ENCODE measurements around the gene MYO3B. TPM values are rescaled to one million over a fixed set of nuclear protein-coding genes. Genes with fewer than 3 reads are reported as not detected.

Gene MYO3B
- total RNA-seq, 1 donor from 2014 or later = not detected

- peak in 1 of 2 donors; percentile 1 for DNase-seq (ENCODE audit: low read depth in 2 of 2)
Measured at GRCh38 chr2:170553748-170554147, 375.8 kb downstream of the MYO3B start.

GRCh38 chr2:170554278-170554955 is 376.5 kb downstream of the MYO3B start:
- peak; percentile 77 to 85 for DNase-seq (ENCODE audit: low read depth in 2 of 2)

- no peak for DNase-seq (ENCODE audit: low read depth in 2 of 2)
Measured at GRCh38 chr2:170562928-170563327, 385.0 kb downstream of the MYO3B start.

GRCh38 chr2:170563401-170563800 is 385.5 kb downstream of the MYO3B start:
- DNase-seq (ENCODE audit: low read depth in 2 of 2) = no peak

GRCh38 chr2:170566138-170566537 is 388.2 kb downstream of the MYO3B start:
- no peak for DNase-seq (ENCODE audit: low read depth in 2 of 2)

- no peak for DNase-seq (ENCODE audit: low read depth in 2 of 2)
Measured at GRCh38 chr2:170567429-170567828, 389.5 kb downstream of the MYO3B start.

GRCh38 chr2:170568511-170568910 is 390.6 kb downstream of the MYO3B start:
- DNase-seq (ENCODE audit: low read depth in 2 of 2) = no peak

- DNase-seq (ENCODE audit: low read depth in 2 of 2) = no peak
Measured at GRCh38 chr2:170571612-170572011, 393.7 kb downstream of the MYO3B start.

GRCh38 chr2:170573671-170574070 is 395.7 kb downstream of the MYO3B start:
- no peak for DNase-seq (ENCODE audit: low read depth in 2 of 2)

GRCh38 chr2:170576296-170576695 is 398.3 kb downstream of the MYO3B start:
- no peak for DNase-seq (ENCODE audit: low read depth in 2 of 2)

- DNase-seq (ENCODE audit: low read depth in 2 of 2) = no peak
Measured at GRCh38 chr2:170577356-170577755, 399.4 kb downstream of the MYO3B start.

GRCh38 chr2:170578606-170579005 is 400.7 kb downstream of the MYO3B start:
- no peak for DNase-seq (ENCODE audit: low read depth in 2 of 2)

- no peak for DNase-seq (ENCODE audit: low read depth in 2 of 2)
Measured at GRCh38 chr2:170579511-170579910, 401.6 kb downstream of the MYO3B start.

- DNase-seq (ENCODE audit: low read depth in 2 of 2) = no peak
Measured at GRCh38 chr2:170582313-170582712, 404.4 kb downstream of the MYO3B start.

- no peak for DNase-seq (ENCODE audit: low read depth in 2 of 2)
Measured at GRCh38 chr2:170582751-170583463, 405.0 kb downstream of the MYO3B start.

- no peak for DNase-seq (ENCODE audit: low read depth in 2 of 2)
Measured at GRCh38 chr2:170585067-170585466, 407.1 kb downstream of the MYO3B start.

- DNase-seq (ENCODE audit: low read depth in 2 of 2) = no peak
Measured at GRCh38 chr2:170586571-170587095, 408.7 kb downstream of the MYO3B start.

- DNase-seq (ENCODE audit: low read depth in 2 of 2) = no peak
Measured at GRCh38 chr2:170587117-170587516, 409.2 kb downstream of the MYO3B start.

- no peak for DNase-seq (ENCODE audit: low read depth in 2 of 2)
Measured at GRCh38 chr2:170587922-170588321, 410.0 kb downstream of the MYO3B start.

- no peak for DNase-seq (ENCODE audit: low read depth in 2 of 2)
Measured at GRCh38 chr2:170588729-170589128, 410.8 kb downstream of the MYO3B start.

- DNase-seq (ENCODE audit: low read depth in 2 of 2) = no peak
Measured at GRCh38 chr2:170596576-170596975, 418.6 kb downstream of the MYO3B start.

- DNase-seq (ENCODE audit: low read depth in 2 of 2) = no peak
Measured at GRCh38 chr2:170598067-170598395, 420.1 kb downstream of the MYO3B start.

- DNase-seq (ENCODE audit: low read depth in 2 of 2) = no peak
Measured at GRCh38 chr2:170601489-170601888, 423.5 kb downstream of the MYO3B start.

Data from lung microvascular endothelial cell (primary cell).